ENCODE data around the gene SLC35F3.
"Not testable (repeated sequence)": the region's sequence is repeated elsewhere in the genome, so short reads cannot be mapped to it uniquely, and the experiment has no call there.

SLC35F3 gene

GRCh38 chr1:234300096-234300495, 395.6 kb downstream of the SLC35F3 start:
- DNase-seq: no peak

- DNase-seq: not testable (repeated sequence)
These were observed 397.2 kb downstream of the SLC35F3 start for GRCh38 chr1:234301663-234302062.

GRCh38 chr1:234302354-234302962, 398.0 kb downstream of the SLC35F3 start:
- DNase-seq: no peak

GRCh38 chr1:234303231-234303630, 398.8 kb downstream of the SLC35F3 start:
- DNase-seq: no peak

- DNase-seq: no peak
These were observed 403.2 kb downstream of the SLC35F3 start for GRCh38 chr1:234307726-234308125.

- no peak for DNase-seq
These were observed 404.7 kb downstream of the SLC35F3 start for GRCh38 chr1:234309243-234309597.

GRCh38 chr1:234309598-234310459, 405.4 kb downstream of the SLC35F3 start:
- peak; percentile 50 for DNase-seq

- DNase-seq: no peak
These were observed 406.0 kb downstream of the SLC35F3 start for GRCh38 chr1:234310460-234310817.

- no peak for DNase-seq
These were observed 406.9 kb downstream of the SLC35F3 start for GRCh38 chr1:234311414-234311813.

- no peak for DNase-seq
These were observed 408.7 kb downstream of the SLC35F3 start for GRCh38 chr1:234313171-234313570.

GRCh38 chr1:234315091-234315541, 410.6 kb downstream of the SLC35F3 start:
- DNase-seq: no peak

GRCh38 chr1:234315588-234315987, 411.1 kb downstream of the SLC35F3 start:
- DNase-seq: no peak

GRCh38 chr1:234316486-234316885, 412.0 kb downstream of the SLC35F3 start:
- no peak for DNase-seq

- DNase-seq: no peak
These were observed 412.5 kb downstream of the SLC35F3 start for GRCh38 chr1:234316937-234317336.

- DNase-seq: no peak
These were observed 415.6 kb downstream of the SLC35F3 start for GRCh38 chr1:234320069-234320468.

GRCh38 chr1:234320549-234320948, 416.1 kb downstream of the SLC35F3 start:
- DNase-seq: no peak

GRCh38 chr1:234321231-234321630, 416.8 kb downstream of the SLC35F3 start:
- no peak for DNase-seq

- DNase-seq: no peak
These were observed 417.6 kb downstream of the SLC35F3 start for GRCh38 chr1:234322097-234322496.

- peak; percentile 55 for DNase-seq
These were observed 418.5 kb downstream of the SLC35F3 start for GRCh38 chr1:234322979-234323378.

- DNase-seq: no peak
These were observed 420.3 kb downstream of the SLC35F3 start for GRCh38 chr1:234324821-234325220.

- DNase-seq: no peak
These were observed 421.5 kb downstream of the SLC35F3 start for GRCh38 chr1:234325878-234326496.

- DNase-seq: peak; percentile 53
These were observed 422.3 kb downstream of the SLC35F3 start for GRCh38 chr1:234326497-234327366.
